HepG2 (cell line): ENCODE data around the gene ZNF524. TPM values are rescaled to one million over a fixed set of nuclear protein-coding genes. Genes with fewer than 3 reads are reported as not detected.

Experiments
- CERS6 ChIP-seq: sonication (generic); formaldehyde crosslinking; IDR thresholded peaks from 2 replicates; pipeline ENCODE4 v1.5.0; 2020; ENCODE audit warnings: missing genetic modification reagents
- CREB3 ChIP-seq: sonication (generic); formaldehyde crosslinking; IDR thresholded peaks from 2 replicates; pipeline ENCODE4 v1.5.0; 2020; ENCODE audit warnings: missing genetic modification reagents
- EHMT2 ChIP-seq: fragments of 200-600 bp; sonication (generic); IDR thresholded peaks from 2 replicates; pipeline ENCODE4 v1.7.0; 2017; ENCODE audit warnings: antibody characterized with exemption, low read depth, low read length, borderline replicate concordance
- ELF4 ChIP-seq: sonication (generic); formaldehyde crosslinking; IDR thresholded peaks from 2 replicates; pipeline ENCODE4 v1.5.0; 2020; ENCODE audit warnings: missing genetic modification reagents, mild to moderate bottlenecking, moderate library complexity, borderline replicate concordance
- NFYB ChIP-seq: sonication (generic); formaldehyde crosslinking; IDR thresholded peaks from 2 replicates; pipeline ENCODE4 v1.4.0; 2020; ENCODE audit warnings: missing genetic modification reagents
- PATZ1 ChIP-seq: sonication (generic); formaldehyde crosslinking; IDR thresholded peaks from 2 replicates; pipeline ENCODE4 v1.4.0; 2020; ENCODE audit warnings: missing genetic modification reagents
- PHF8 ChIP-seq: sonication (generic); formaldehyde crosslinking; IDR thresholded peaks from 2 replicates; pipeline ENCODE4 v1.5.0; 2020; ENCODE audit warnings: missing genetic modification reagents
- PRDM4 ChIP-seq: sonication (generic); formaldehyde crosslinking; IDR thresholded peaks from 2 replicates; pipeline ENCODE4 v1.9.0; 2021; ENCODE audit warnings: missing genetic modification reagents, borderline replicate concordance
- RBAK ChIP-seq: sonication (generic); formaldehyde crosslinking; IDR thresholded peaks from 2 replicates; pipeline ENCODE4 v1.5.1; 2020; ENCODE audit warnings: mild to moderate bottlenecking, missing genetic modification reagents
- REPIN1 ChIP-seq: sonication (generic); formaldehyde crosslinking; IDR thresholded peaks from 2 replicates; pipeline ENCODE4 v1.8.0; 2022; ENCODE audit warnings: missing genetic modification reagents, low read depth, mild to moderate bottlenecking, borderline replicate concordance
- TCF12 ChIP-seq, 2 experiments: fragments of 450-650 bp in 1 of 2; sonication (generic) in 1 of 2; formaldehyde crosslinking in 1 of 2; IDR thresholded peaks; 2 replicates each; pipeline versions ENCODE4 v1.6.1 to v1.8.0; 2017 to 2022; ENCODE audit warnings: antibody characterized with exemption in 1 of 2, mild to moderate bottlenecking in 1 of 2, missing genetic modification reagents in 1 of 2, moderate library complexity in 1 of 2
- ZBTB46 ChIP-seq: sonication (generic); formaldehyde crosslinking; IDR thresholded peaks from 2 replicates; pipeline ENCODE4 v1.4.0; 2020; ENCODE audit warnings: mild to moderate bottlenecking, missing genetic modification reagents, borderline replicate concordance
- ZC3H4 ChIP-seq: sonication (generic); formaldehyde crosslinking; IDR thresholded peaks from 2 replicates; pipeline ENCODE4 v1.4.0; 2020; ENCODE audit warnings: missing genetic modification reagents, borderline replicate concordance
- ZFP62 ChIP-seq: sonication (generic); formaldehyde crosslinking; IDR thresholded peaks from 2 replicates; pipeline ENCODE4 v1.4.0; 2020; ENCODE audit warnings: missing genetic modification reagents
- ZNF10 ChIP-seq: sonication (generic); formaldehyde crosslinking; IDR thresholded peaks from 2 replicates; pipeline ENCODE4 v1.4.0; 2020; ENCODE audit warnings: mild to moderate bottlenecking, low read depth, missing genetic modification reagents, borderline replicate concordance
- ZNF275 ChIP-seq: sonication (generic); formaldehyde crosslinking; IDR thresholded peaks from 2 replicates; pipeline ENCODE4 v1.8.0; 2022; ENCODE audit warnings: missing genetic modification reagents, mild to moderate bottlenecking, inconsistent platforms, borderline replicate concordance
- ZNF337 ChIP-seq: sonication (generic); formaldehyde crosslinking; IDR thresholded peaks from 2 replicates; pipeline ENCODE4 v1.5.1; 2020; ENCODE audit warnings: missing genetic modification reagents, low read depth, mild to moderate bottlenecking, borderline replicate concordance
- ZNF644 ChIP-seq: IDR thresholded peaks from 2 replicates; pipeline ENCODE4 v1.6.1; 2016; ENCODE audit warnings: low read depth
- ZNF75D ChIP-seq: sonication (generic); formaldehyde crosslinking; IDR thresholded peaks from 2 replicates; pipeline ENCODE4 v1.8.1; 2023; ENCODE audit warnings: missing genetic modification reagents, mild to moderate bottlenecking, borderline replicate concordance
- polyA plus RNA-seq, 8 experiments: library from polyadenylated mRNA; depleted of rRNA in 3 of 8; stranded (reverse) in 7 of 8; unstranded in 1 of 8; fragments of >200 nt; fragmentation: Illumina TruSeq in 4 of 8; extraction: Trizol in 4 of 8; gene quantifications; 2 replicates each; pipeline versions ENCODE4 v1.2.1 to v1.2.3, GENCODE V29; 2011 to 2016; ENCODE audit warnings: low read depth in 4 of 8, missing spikeins in 1 of 8, mixed read lengths in 1 of 8; ENCODE audit not compliant: insufficient read depth in 1 of 8
- total RNA-seq, 5 experiments: library from RNA; depleted of rRNA; stranded (reverse); fragments of >200 nt; fragmentation: Illumina TruSeq; extraction: Trizol; gene quantifications; 2 replicates each; pipeline ENCODE4 v1.2.3, GENCODE V29; 2016; ENCODE audit warnings: low read depth in 1 of 5

The ZNF524 gene
- total and polyA plus RNA-seq, 2 of the 13 experiments (the other 11 are each of a cell fraction or from before 2014, with no cell fraction given) = 3.2 to 4.6 TPM

GRCh38 chr19:55581145-55581822 lies 18.8 kb upstream of the ZNF524 start (continued):
- TF ChIP-seq ZNF644 (CRISPR knock-in tag) (0 out of 2 replicates have a peak, but pooled peaks have one; percentile 17), PHF8 (CRISPR knock-in tag) (peak; percentile 25; the same call in 1 of the 2 replicates), EHMT2 (peak; percentile 65; the same call in 1 of the 2 replicates), CERS6 (no peak), PRDM4 (CRISPR knock-in tag) (no peak), REPIN1 (CRISPR knock-in tag) (no peak), ZNF75D (no peak), ZNF10 (CRISPR knock-in tag) (no peak), ZC3H4 (no peak), ZNF275 (CRISPR knock-in tag) (no peak), TCF12 (IDR thresholded peaks at IDR 0.05) (no peak), TCF12 (CRISPR knock-in tag; IDR thresholded peaks at IDR 0.05) (no peak), ELF4 (CRISPR knock-in tag) (no peak), ZBTB46 (CRISPR knock-in tag) (no peak), ZNF337 (no peak), PATZ1 (CRISPR knock-in tag) (no peak), NFYB (CRISPR knock-in tag) (peak; percentile 6; the same call in 1 of the 2 replicates), RBAK (no peak), CREB3 (CRISPR knock-in tag) (no peak), ZFP62 (CRISPR knock-in tag) (no peak)
